GDM1 (cell line): ENCODE measurements around the gene DNAJB6.

ENCODE experiments used
- DNase-seq: peaks from one replicate; lab custom pipeline; 2025; lab: John Stamatoyannopoulos, UW

The DNAJB6 gene

GRCh38 chr7:157396316-157397035 lies 59.7 kb downstream of the DNAJB6 start:
- DNase-seq = no peak

GRCh38 chr7:157397036-157397720 lies 60.4 kb downstream of the DNAJB6 start:
- DNase-seq = no peak

- no peak for DNase-seq
Observed at GRCh38 chr7:157397731-157398691, 61.2 kb downstream of the DNAJB6 start.

GRCh38 chr7:157399086-157399687 lies 62.4 kb downstream of the DNAJB6 start:
- no peak for DNase-seq

GRCh38 chr7:157400171-157400860 lies 63.5 kb downstream of the DNAJB6 start:
- no peak for DNase-seq

GRCh38 chr7:157401567-157402387 lies 65.0 kb downstream of the DNAJB6 start:
- no peak for DNase-seq

GRCh38 chr7:157402388-157402703 lies 65.5 kb downstream of the DNAJB6 start:
- DNase-seq = no peak

- no peak for DNase-seq
Observed at GRCh38 chr7:157402911-157403534, 66.2 kb downstream of the DNAJB6 start.

- DNase-seq = no peak
Observed at GRCh38 chr7:157403646-157404401, 67.0 kb downstream of the DNAJB6 start.

- DNase-seq = no peak
Observed at GRCh38 chr7:157404845-157405481, 68.2 kb downstream of the DNAJB6 start.

GRCh38 chr7:157405501-157405900 lies 68.7 kb downstream of the DNAJB6 start:
- DNase-seq = no peak

- DNase-seq = no peak
Observed at GRCh38 chr7:157405914-157406810, 69.4 kb downstream of the DNAJB6 start.

GRCh38 chr7:157406971-157407370 lies 70.2 kb downstream of the DNAJB6 start:
- DNase-seq = no peak

- no peak for DNase-seq
Observed at GRCh38 chr7:157407512-157408257, 70.9 kb downstream of the DNAJB6 start.

- DNase-seq = no peak
Observed at GRCh38 chr7:157408258-157409101, 71.7 kb downstream of the DNAJB6 start.

GRCh38 chr7:157409149-157409752 lies 72.4 kb downstream of the DNAJB6 start:
- DNase-seq = no peak
